ENCODE data around the gene BICD1.

Gene BICD1

GRCh38 chr12:32399370-32400113, 292.9 kb downstream of the BICD1 start, which contains the start of gene FGD4:
Gene FGD4 (plus strand): TSS chr12:32399558.
- Histone ChIP-seq H3K9ac (ENCODE audit: low read depth, low read length) (peak within 1 kb of the TSS; percentile 41), H2AFZ (ENCODE audit: low read depth, low read length) (peak within 1 kb of the TSS; percentile 76), H3K27ac (ENCODE audit: low read length) (no peak within 1 kb of the TSS)

GRCh38 chr12:32400114-32400672, 293.5 kb downstream of the BICD1 start:
- TF ChIP-seq CTCF (IDR thresholded peaks at IDR 0.05; ENCODE audit: borderline replicate concordance, extremely low read depth, low read length, poor library complexity, severe bottlenecking) (no peak), EZH2 (IDR thresholded peaks at IDR 0.05; ENCODE audit: borderline replicate concordance, low read depth, low read length, severe bottlenecking) (no peak)
- ATAC-seq (ENCODE audit: insufficient read depth, low read depth): no peak
- Histone ChIP-seq H3K9ac (ENCODE audit: low read depth, low read length) (peak overlapping the region; percentile 41; the same call in 1 of the 2 replicates), H3K4me3 (ENCODE audit: low read depth in 1 of 2, low read length in 2 of 2) (peak overlapping the region in 1 of 2 experiments; percentile 60; a peak in 2 of 4 replicates), H3K27ac (ENCODE audit: low read length) (no peak overlapping the region), H3K27me3 (ENCODE audit: insufficient read depth, low read length, poor library complexity) (peaks cover 21% of the 10 kb centered on the region), H3K4me1 (ENCODE audit: insufficient read depth, low read length) (peaks cover 14% of the 10 kb centered on the region), H3K79me2 (ENCODE audit: insufficient read depth, low read length) (no peaks in the 10 kb centered on the region), H3K9me3 (ENCODE audit: insufficient read depth, low read length, severe bottlenecking) (no peaks in the 10 kb centered on the region), H4K20me1 (ENCODE audit: insufficient read depth, low read length) (no peaks in the 10 kb centered on the region), H3K4me2 (ENCODE audit: insufficient read depth, low read length) (peak overlapping the region; percentile 83), H2AFZ (ENCODE audit: low read depth, low read length) (peak overlapping the region; percentile 76), H3K36me3 (ENCODE audit: insufficient read depth, low read length) (no peaks in the 10 kb centered on the region)
- DNase-seq: no peak

More at GRCh38 chr12:32399370-32400113, 292.9 kb downstream of the BICD1 start, which contains the start of gene FGD4:
- ATAC-seq (ENCODE audit: insufficient read depth, low read depth): peak; percentile 92
- H3K4me2 ChIP-seq (ENCODE audit: insufficient read depth, low read length): peak within 1 kb of the TSS; percentile 83
- peaks cover 21% of the 10 kb centered on the region for H3K27me3 ChIP-seq (ENCODE audit: insufficient read depth, low read length, poor library complexity)
- peak within 1 kb of the TSS in 1 of 2 experiments; percentile 60; a peak in 2 of 4 replicates for H3K4me3 ChIP-seq (ENCODE audit: low read depth in 1 of 2, low read length in 2 of 2)
- H4K20me1 ChIP-seq (ENCODE audit: insufficient read depth, low read length): no peaks in the 10 kb centered on the region
- TF ChIP-seq CTCF (IDR thresholded peaks at IDR 0.05; ENCODE audit: borderline replicate concordance, extremely low read depth, low read length, poor library complexity, severe bottlenecking) (peak; percentile 58), EZH2 (IDR thresholded peaks at IDR 0.05; ENCODE audit: borderline replicate concordance, low read depth, low read length, severe bottlenecking) (no peak)
- peak; percentile 63 for DNase-seq
- no peaks in the 10 kb centered on the region for H3K79me2 ChIP-seq (ENCODE audit: insufficient read depth, low read length)
- no peaks in the 10 kb centered on the region for H3K36me3 ChIP-seq (ENCODE audit: insufficient read depth, low read length)
- no peaks in the 10 kb centered on the region for H3K9me3 ChIP-seq (ENCODE audit: insufficient read depth, low read length, severe bottlenecking)
- peaks cover 14% of the 10 kb centered on the region for H3K4me1 ChIP-seq (ENCODE audit: insufficient read depth, low read length)

- TF ChIP-seq EZH2 (IDR thresholded peaks at IDR 0.05; ENCODE audit: borderline replicate concordance, low read depth, low read length, severe bottlenecking) (no peak), CTCF (IDR thresholded peaks at IDR 0.05; ENCODE audit: borderline replicate concordance, extremely low read depth, low read length, poor library complexity, severe bottlenecking) (no peak)
- H3K4me2 ChIP-seq (ENCODE audit: insufficient read depth, low read length): no peak overlapping the region
Measured at GRCh38 chr12:32400866-32401265, 294.2 kb downstream of the BICD1 start.

More at GRCh38 chr12:32400866-32401265, 294.2 kb downstream of the BICD1 start:
- DNase-seq: no peak
- Histone ChIP-seq H4K20me1 (ENCODE audit: insufficient read depth, low read length) (no peaks in the 10 kb centered on the region), H3K79me2 (ENCODE audit: insufficient read depth, low read length) (no peaks in the 10 kb centered on the region), H3K36me3 (ENCODE audit: insufficient read depth, low read length) (no peaks in the 10 kb centered on the region), H3K9me3 (ENCODE audit: insufficient read depth, low read length, severe bottlenecking) (no peaks in the 10 kb centered on the region), H3K4me3 (ENCODE audit: low read depth in 1 of 2, low read length in 2 of 2) (no peak overlapping the region), H3K4me1 (ENCODE audit: insufficient read depth, low read length) (peaks cover 14% of the 10 kb centered on the region), H3K27me3 (ENCODE audit: insufficient read depth, low read length, poor library complexity) (peaks cover 21% of the 10 kb centered on the region), H3K27ac (ENCODE audit: low read length) (no peak overlapping the region), H2AFZ (ENCODE audit: low read depth, low read length) (no peak overlapping the region), H3K9ac (ENCODE audit: low read depth, low read length) (no peak overlapping the region)
- no peak for ATAC-seq (ENCODE audit: insufficient read depth, low read depth)

Data from DND-41 (cell line).